ENCODE results near the gene PRL.

- TF ChIP-seq POLR2A (IDR thresholded peaks at IDR 0.05) (no peak), CTCF (IDR thresholded peaks at IDR 0.05) (no peak)
Observed at GRCh38 chr6:22332711-22333110, 35.9 kb upstream of the PRL start.
